HepG2 (cell line): ENCODE measurements around the gene IER5L. TPM values are rescaled to one million over a fixed set of nuclear protein-coding genes. Genes with fewer than 3 reads are reported as not detected.

Experiments used
- ARNT2 ChIP-seq: sonication (generic); formaldehyde crosslinking; IDR thresholded peaks from 2 replicates; pipeline ENCODE4 v1.8.0; 2022; ENCODE audit warnings: mild to moderate bottlenecking, low read depth, missing genetic modification reagents, moderate library complexity
- BCL6 ChIP-seq: IDR thresholded peaks from 2 replicates; pipeline ENCODE4 v1.6.1; 2016; ENCODE audit warnings: missing genetic modification reagents, missing compliant biosample characterization
- GABPB1 ChIP-seq: IDR thresholded peaks from 2 replicates; pipeline ENCODE4 v1.6.1; 2016; ENCODE audit warnings: mild to moderate bottlenecking, missing genetic modification reagents, moderate library complexity, missing compliant biosample characterization
- HES4 ChIP-seq: sonication (generic); formaldehyde crosslinking; IDR thresholded peaks from 2 replicates; pipeline ENCODE4 v1.9.0; 2021; ENCODE audit warnings: mild to moderate bottlenecking, missing genetic modification reagents, borderline replicate concordance
- HNRNPLL ChIP-seq: fragments of 200-400 bp; formaldehyde crosslinking; IDR thresholded peaks from 2 replicates; pipeline ENCODE4 v1.6.1; 2017; ENCODE audit warnings: mild to moderate bottlenecking, low read depth, low read length; ENCODE audit not compliant: poor library complexity, severe bottlenecking
- HOXA5 ChIP-seq: sonication (generic); formaldehyde crosslinking; IDR thresholded peaks from 2 replicates; pipeline ENCODE4 v1.4.0; 2020; ENCODE audit warnings: missing genetic modification reagents
- KDM2A ChIP-seq: sonication (generic); formaldehyde crosslinking; IDR thresholded peaks from 2 replicates; pipeline ENCODE4 v1.4.0; 2020; ENCODE audit warnings: low read depth, missing genetic modification reagents, borderline replicate concordance
- NFE2 ChIP-seq: sonication (generic); formaldehyde crosslinking; IDR thresholded peaks from 2 replicates; pipeline ENCODE4 v1.4.0; 2020; ENCODE audit warnings: missing genetic modification reagents
- ZNF883 ChIP-seq: sonication (generic); formaldehyde crosslinking; IDR thresholded peaks from 2 replicates; pipeline ENCODE4 v1.5.1; 2020; ENCODE audit warnings: mild to moderate bottlenecking, missing genetic modification reagents; ENCODE audit errors: not compliant biosample characterization
- polyA plus RNA-seq, 8 experiments: library from polyadenylated mRNA; depleted of rRNA in 3 of 8; stranded (reverse) in 7 of 8; unstranded in 1 of 8; fragments of >200 nt; fragmentation: Illumina TruSeq in 4 of 8; extraction: Trizol in 4 of 8; gene quantifications; 2 replicates each; pipeline versions ENCODE4 v1.2.1 to v1.2.3, GENCODE V29; 2011 to 2016; ENCODE audit warnings: low read depth in 4 of 8, missing spikeins in 1 of 8, mixed read lengths in 1 of 8; ENCODE audit not compliant: insufficient read depth in 1 of 8
- total RNA-seq, 5 experiments: library from RNA; depleted of rRNA; stranded (reverse); fragments of >200 nt; fragmentation: Illumina TruSeq; extraction: Trizol; gene quantifications; 2 replicates each; pipeline ENCODE4 v1.2.3, GENCODE V29; 2016; ENCODE audit warnings: low read depth in 1 of 5
- TF ChIP-seq, protein P1 (sequence below): sonication (generic); formaldehyde crosslinking; IDR thresholded peaks from 2 replicates; pipeline ENCODE4 v1.4.0; 2020; ENCODE audit warnings: missing genetic modification reagents
- TF ChIP-seq, protein P2 (sequence below): sonication (generic); formaldehyde crosslinking; IDR thresholded peaks from 2 replicates; pipeline ENCODE4 v1.5.1; 2020; ENCODE audit warnings: mild to moderate bottlenecking, missing genetic modification reagents, moderate library complexity
- TF ChIP-seq, protein P3 (sequence below): sonication (generic); formaldehyde crosslinking; IDR thresholded peaks from 2 replicates; pipeline ENCODE4 v1.8.1; 2023; ENCODE audit warnings: mild to moderate bottlenecking, moderate library complexity, missing genetic modification reagents
- TF ChIP-seq, protein P4 (sequence below): IDR thresholded peaks from 2 replicates; pipeline ENCODE4 v1.6.1; 2016; ENCODE audit warnings: low read depth
- TF ChIP-seq, protein P5 (sequence below): sonication (generic); formaldehyde crosslinking; IDR thresholded peaks from 2 replicates; pipeline ENCODE4 v1.4.0; 2020; ENCODE audit warnings: mild to moderate bottlenecking, missing genetic modification reagents
- TF ChIP-seq, protein P6 (sequence below): sonication (generic); formaldehyde crosslinking; IDR thresholded peaks from 2 replicates; pipeline ENCODE4 v1.4.0; 2020; ENCODE audit warnings: mild to moderate bottlenecking, missing genetic modification reagents
- TF ChIP-seq, protein P7 (sequence below): sonication (generic); formaldehyde crosslinking; IDR thresholded peaks from 2 replicates; pipeline ENCODE4 v1.5.0; 2020; ENCODE audit warnings: mild to moderate bottlenecking, missing genetic modification reagents, moderate library complexity

Gene IER5L
- total and polyA plus RNA-seq, 2 of the 13 experiments (the other 11 are each of a cell fraction or from before 2014, with no cell fraction given): 1.8 to 3.3 TPM

DNA sequence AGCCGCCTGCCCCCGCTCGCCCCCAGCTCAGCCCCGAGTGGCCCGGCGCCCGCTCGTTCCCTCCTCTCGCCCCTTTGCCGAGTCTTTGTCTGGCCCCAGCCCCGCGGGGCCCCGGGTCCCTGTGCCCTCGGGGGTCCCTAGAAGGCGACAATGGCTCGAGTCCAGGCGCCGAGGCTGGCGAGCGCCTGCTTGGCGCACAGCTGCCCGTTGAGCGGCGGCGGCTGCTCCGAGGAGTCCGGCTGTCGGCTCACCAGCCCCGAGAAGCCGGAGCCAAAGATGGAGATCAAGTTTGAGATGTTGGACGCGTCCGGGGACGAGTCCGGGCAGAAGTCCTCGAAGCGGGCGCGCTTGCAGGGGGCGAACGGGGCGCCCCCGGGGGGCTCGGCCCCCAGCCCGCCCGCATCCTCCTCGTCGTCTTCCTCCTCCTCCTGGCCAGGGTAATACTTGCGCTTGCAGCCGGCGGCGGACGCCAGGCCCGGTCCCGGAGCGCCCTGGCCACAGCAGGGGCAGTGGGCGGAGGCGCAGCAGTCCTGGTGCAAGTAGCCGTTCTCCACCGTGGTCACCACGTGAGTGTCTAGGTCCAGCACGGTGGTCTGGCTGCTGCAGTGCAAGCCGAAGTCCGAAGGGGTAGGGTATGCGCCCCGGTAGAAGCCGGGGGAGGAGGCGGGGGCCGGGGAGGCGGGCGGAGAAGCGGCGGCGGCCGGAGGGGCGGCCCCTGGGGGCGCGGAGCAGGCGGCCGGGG, 1.2 kb downstream of the IER5L start (continued):
- TF ChIP-seq, protein P1, sequence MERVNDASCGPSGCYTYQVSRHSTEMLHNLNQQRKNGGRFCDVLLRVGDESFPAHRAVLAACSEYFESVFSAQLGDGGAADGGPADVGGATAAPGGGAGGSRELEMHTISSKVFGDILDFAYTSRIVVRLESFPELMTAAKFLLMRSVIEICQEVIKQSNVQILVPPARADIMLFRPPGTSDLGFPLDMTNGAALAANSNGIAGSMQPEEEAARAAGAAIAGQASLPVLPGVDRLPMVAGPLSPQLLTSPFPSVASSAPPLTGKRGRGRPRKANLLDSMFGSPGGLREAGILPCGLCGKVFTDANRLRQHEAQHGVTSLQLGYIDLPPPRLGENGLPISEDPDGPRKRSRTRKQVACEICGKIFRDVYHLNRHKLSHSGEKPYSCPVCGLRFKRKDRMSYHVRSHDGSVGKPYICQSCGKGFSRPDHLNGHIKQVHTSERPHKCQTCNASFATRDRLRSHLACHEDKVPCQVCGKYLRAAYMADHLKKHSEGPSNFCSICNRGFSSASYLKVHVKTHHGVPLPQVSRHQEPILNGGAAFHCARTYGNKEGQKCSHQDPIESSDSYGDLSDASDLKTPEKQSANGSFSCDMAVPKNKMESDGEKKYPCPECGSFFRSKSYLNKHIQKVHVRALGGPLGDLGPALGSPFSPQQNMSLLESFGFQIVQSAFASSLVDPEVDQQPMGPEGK (CRISPR knock-in tag): peak; percentile 51; the same call in 1 of the 2 replicates
- TF ChIP-seq NFE2 (CRISPR knock-in tag) (no peak), ZNF883 (CRISPR knock-in tag) (peak; percentile 29), HES4 (CRISPR knock-in tag) (0 out of 2 replicates have a peak, but pooled peaks have one; percentile 40), KDM2A (CRISPR knock-in tag) (peak; percentile 51; the same call in 1 of the 2 replicates), ARNT2 (CRISPR knock-in tag) (peak; percentile 34; the same call in 1 of the 2 replicates), GABPB1 (CRISPR knock-in tag) (0 out of 2 replicates have a peak, but pooled peaks have one; percentile 24), HOXA5 (CRISPR knock-in tag) (peak; percentile 25; the same call in 1 of the 2 replicates), HNRNPLL (peak; percentile 3), BCL6 (peak; percentile 43)
- TF ChIP-seq, protein P2, sequence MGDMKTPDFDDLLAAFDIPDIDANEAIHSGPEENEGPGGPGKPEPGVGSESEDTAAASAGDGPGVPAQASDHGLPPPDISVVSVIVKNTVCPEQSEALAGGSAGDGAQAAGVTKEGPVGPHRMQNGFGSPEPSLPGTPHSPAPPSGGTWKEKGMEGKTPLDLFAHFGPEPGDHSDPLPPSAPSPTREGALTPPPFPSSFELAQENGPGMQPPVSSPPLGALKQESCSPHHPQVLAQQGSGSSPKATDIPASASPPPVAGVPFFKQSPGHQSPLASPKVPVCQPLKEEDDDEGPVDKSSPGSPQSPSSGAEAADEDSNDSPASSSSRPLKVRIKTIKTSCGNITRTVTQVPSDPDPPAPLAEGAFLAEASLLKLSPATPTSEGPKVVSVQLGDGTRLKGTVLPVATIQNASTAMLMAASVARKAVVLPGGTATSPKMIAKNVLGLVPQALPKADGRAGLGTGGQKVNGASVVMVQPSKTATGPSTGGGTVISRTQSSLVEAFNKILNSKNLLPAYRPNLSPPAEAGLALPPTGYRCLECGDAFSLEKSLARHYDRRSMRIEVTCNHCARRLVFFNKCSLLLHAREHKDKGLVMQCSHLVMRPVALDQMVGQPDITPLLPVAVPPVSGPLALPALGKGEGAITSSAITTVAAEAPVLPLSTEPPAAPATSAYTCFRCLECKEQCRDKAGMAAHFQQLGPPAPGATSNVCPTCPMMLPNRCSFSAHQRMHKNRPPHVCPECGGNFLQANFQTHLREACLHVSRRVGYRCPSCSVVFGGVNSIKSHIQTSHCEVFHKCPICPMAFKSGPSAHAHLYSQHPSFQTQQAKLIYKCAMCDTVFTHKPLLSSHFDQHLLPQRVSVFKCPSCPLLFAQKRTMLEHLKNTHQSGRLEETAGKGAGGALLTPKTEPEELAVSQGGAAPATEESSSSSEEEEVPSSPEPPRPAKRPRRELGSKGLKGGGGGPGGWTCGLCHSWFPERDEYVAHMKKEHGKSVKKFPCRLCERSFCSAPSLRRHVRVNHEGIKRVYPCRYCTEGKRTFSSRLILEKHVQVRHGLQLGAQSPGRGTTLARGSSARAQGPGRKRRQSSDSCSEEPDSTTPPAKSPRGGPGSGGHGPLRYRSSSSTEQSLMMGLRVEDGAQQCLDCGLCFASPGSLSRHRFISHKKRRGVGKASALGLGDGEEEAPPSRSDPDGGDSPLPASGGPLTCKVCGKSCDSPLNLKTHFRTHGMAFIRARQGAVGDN: peak; percentile 40
- TF ChIP-seq, protein P3, sequence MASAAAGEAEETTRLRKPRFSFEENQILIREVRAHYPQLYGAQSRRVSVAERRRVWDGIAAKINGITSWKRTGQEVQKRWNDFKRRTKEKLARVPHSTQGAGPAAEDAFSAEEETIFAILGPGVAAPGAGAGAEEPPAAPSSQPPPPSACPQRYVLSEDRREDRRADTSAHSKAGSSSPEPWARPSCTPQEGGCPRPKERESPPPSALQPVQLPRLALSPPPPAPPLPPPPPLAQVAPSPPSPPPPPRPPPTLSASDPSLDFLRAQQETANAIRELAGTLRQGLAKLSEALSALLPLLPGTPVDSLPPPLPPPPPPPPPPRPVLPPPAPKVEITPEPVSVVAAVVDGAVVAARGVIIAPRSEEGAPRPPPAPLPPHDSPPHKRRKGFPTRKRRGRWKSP: peak; percentile 68; the same call in 1 of the 2 replicates
- TF ChIP-seq, protein P4, sequence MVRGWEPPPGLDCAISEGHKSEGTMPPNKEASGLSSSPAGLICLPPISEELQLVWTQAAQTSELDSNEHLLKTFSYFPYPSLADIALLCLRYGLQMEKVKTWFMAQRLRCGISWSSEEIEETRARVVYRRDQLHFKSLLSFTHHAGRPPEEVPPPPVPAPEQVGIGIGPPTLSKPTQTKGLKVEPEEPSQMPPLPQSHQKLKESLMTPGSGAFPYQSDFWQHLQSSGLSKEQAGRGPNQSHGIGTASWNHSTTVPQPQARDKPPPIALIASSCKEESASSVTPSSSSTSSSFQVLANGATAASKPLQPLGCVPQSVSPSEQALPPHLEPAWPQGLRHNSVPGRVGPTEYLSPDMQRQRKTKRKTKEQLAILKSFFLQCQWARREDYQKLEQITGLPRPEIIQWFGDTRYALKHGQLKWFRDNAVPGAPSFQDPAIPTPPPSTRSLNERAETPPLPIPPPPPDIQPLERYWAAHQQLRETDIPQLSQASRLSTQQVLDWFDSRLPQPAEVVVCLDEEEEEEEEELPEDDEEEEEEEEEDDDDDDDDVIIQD (CRISPR knock-in tag): no peak
- TF ChIP-seq, protein P5, sequence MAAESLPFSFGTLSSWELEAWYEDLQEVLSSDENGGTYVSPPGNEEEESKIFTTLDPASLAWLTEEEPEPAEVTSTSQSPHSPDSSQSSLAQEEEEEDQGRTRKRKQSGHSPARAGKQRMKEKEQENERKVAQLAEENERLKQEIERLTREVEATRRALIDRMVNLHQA (CRISPR knock-in tag): no peak
- TF ChIP-seq, protein P6, sequence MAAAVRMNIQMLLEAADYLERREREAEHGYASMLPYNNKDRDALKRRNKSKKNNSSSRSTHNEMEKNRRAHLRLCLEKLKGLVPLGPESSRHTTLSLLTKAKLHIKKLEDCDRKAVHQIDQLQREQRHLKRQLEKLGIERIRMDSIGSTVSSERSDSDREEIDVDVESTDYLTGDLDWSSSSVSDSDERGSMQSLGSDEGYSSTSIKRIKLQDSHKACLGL (CRISPR knock-in tag): peak; percentile 49; the same call in 1 of the 2 replicates
- TF ChIP-seq, protein P7, sequence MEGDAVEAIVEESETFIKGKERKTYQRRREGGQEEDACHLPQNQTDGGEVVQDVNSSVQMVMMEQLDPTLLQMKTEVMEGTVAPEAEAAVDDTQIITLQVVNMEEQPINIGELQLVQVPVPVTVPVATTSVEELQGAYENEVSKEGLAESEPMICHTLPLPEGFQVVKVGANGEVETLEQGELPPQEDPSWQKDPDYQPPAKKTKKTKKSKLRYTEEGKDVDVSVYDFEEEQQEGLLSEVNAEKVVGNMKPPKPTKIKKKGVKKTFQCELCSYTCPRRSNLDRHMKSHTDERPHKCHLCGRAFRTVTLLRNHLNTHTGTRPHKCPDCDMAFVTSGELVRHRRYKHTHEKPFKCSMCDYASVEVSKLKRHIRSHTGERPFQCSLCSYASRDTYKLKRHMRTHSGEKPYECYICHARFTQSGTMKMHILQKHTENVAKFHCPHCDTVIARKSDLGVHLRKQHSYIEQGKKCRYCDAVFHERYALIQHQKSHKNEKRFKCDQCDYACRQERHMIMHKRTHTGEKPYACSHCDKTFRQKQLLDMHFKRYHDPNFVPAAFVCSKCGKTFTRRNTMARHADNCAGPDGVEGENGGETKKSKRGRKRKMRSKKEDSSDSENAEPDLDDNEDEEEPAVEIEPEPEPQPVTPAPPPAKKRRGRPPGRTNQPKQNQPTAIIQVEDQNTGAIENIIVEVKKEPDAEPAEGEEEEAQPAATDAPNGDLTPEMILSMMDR (CRISPR knock-in tag): peak; percentile 3; the same call in 1 of the 2 replicates
